SK-N-SH treated with all-trans-retinoic acid at 6 μM for 48 hours (cell line): ENCODE data around the gene ADAM8.

ENCODE experiments used
- ATAC-seq: fragments of 200-7000 bp; cut with Tn5 transposase; 3 replicates; pipeline ENCODE4 v1.9.1; 2020; ENCODE audit warnings: mild to moderate bottlenecking, moderate library complexity
- ARNTL ChIP-seq: fragments of 450-650 bp; formaldehyde crosslinking; IDR thresholded peaks from 2 replicates; pipeline ENCODE4 v1.5.0; 2020; ENCODE audit warnings: low read depth, mild to moderate bottlenecking, moderate library complexity, borderline replicate concordance
- BACH2 ChIP-seq: fragments of 250-450 bp; sonication (Bioruptor Pico); IDR thresholded peaks from 2 replicates; pipeline ENCODE4 v1.9.0; 2021; ENCODE audit warnings: mild to moderate bottlenecking, borderline replicate concordance
- CREB5 ChIP-seq: fragments of 250-450 bp; sonication (Bioruptor Pico); IDR thresholded peaks from 2 replicates; pipeline ENCODE4 v1.5.1; 2020; ENCODE audit warnings: low read depth, mild to moderate bottlenecking, moderate library complexity
- CSDC2 ChIP-seq: fragments of 250-450 bp; sonication (Bioruptor Pico); IDR thresholded peaks from 2 replicates; pipeline ENCODE4 v1.5.0; 2020; ENCODE audit warnings: mild to moderate bottlenecking, moderate library complexity
- ESRRG ChIP-seq: fragments of 250-450 bp; sonication (Bioruptor Pico); IDR thresholded peaks from 2 replicates; pipeline ENCODE4 v1.6.1; 2021; ENCODE audit warnings: mild to moderate bottlenecking
- GLIS3 ChIP-seq: fragments of 250-450 bp; sonication (Bioruptor Pico); IDR thresholded peaks from 2 replicates; pipeline ENCODE4 v1.5.0; 2020; ENCODE audit warnings: mild to moderate bottlenecking, moderate library complexity
- ISL1 ChIP-seq: fragments of 250-450 bp; sonication (Bioruptor Pico); IDR thresholded peaks from 2 replicates; pipeline ENCODE4 v2.1.2; 2022; ENCODE audit warnings: mild to moderate bottlenecking, moderate library complexity
- OSR1 ChIP-seq: fragments of 250-450 bp; sonication (Bioruptor Pico); IDR thresholded peaks from 2 replicates; pipeline ENCODE4 v1.8.0; 2022; ENCODE audit warnings: moderate library complexity, mild to moderate bottlenecking, inconsistent platforms
- PATZ1 ChIP-seq: fragments of 250-450 bp; sonication (Bioruptor Pico); IDR thresholded peaks from 2 replicates; pipeline ENCODE4 v1.8.0; 2020; ENCODE audit warnings: mild to moderate bottlenecking, moderate library complexity, borderline replicate concordance
- POU6F1 ChIP-seq: fragments of 250-450 bp; sonication (Bioruptor Pico); IDR thresholded peaks from 2 replicates; pipeline ENCODE4 v1.8.0; 2021; ENCODE audit warnings: low read depth, mild to moderate bottlenecking, moderate library complexity, borderline replicate concordance
- PPARA ChIP-seq: fragments of 250-450 bp; sonication (Bioruptor Pico); IDR thresholded peaks from 2 replicates; pipeline ENCODE4 v1.5.0; 2020; ENCODE audit warnings: mild to moderate bottlenecking, borderline replicate concordance
- RARB ChIP-seq: fragments of 250-450 bp; sonication (Bioruptor Pico); IDR thresholded peaks from 2 replicates; pipeline ENCODE4 v1.8.0; 2021; ENCODE audit warnings: mild to moderate bottlenecking, moderate library complexity
- SNAI2 ChIP-seq: fragments of 250-450 bp; sonication (Bioruptor Pico); IDR thresholded peaks from 2 replicates; pipeline ENCODE4 v1.5.0; 2020; ENCODE audit warnings: mild to moderate bottlenecking, moderate library complexity
- TCF4 ChIP-seq: fragments of 250-450 bp; sonication (Bioruptor Pico); IDR thresholded peaks from 2 replicates; pipeline ENCODE4 v1.8.0; 2021; ENCODE audit warnings: mild to moderate bottlenecking, moderate library complexity, borderline replicate concordance
- TOX ChIP-seq: fragments of 250-450 bp; sonication (Bioruptor Pico); IDR thresholded peaks from 2 replicates; pipeline ENCODE4 v1.8.0; 2021; ENCODE audit warnings: mild to moderate bottlenecking, moderate library complexity, borderline replicate concordance
- TSHZ2 ChIP-seq: fragments of 250-450 bp; sonication (Bioruptor Pico); IDR thresholded peaks from 2 replicates; pipeline ENCODE4 v1.5.0; 2020; ENCODE audit warnings: mild to moderate bottlenecking, moderate library complexity
- ZC3H10 ChIP-seq: fragments of 250-450 bp; sonication (Bioruptor Pico); IDR thresholded peaks from 2 replicates; pipeline ENCODE4 v1.5.1; 2021; ENCODE audit warnings: mild to moderate bottlenecking, moderate library complexity
- ZFP30 ChIP-seq: fragments of 450-650 bp; formaldehyde crosslinking; IDR thresholded peaks from 2 replicates; pipeline ENCODE4 v1.5.0; 2022; ENCODE audit warnings: mild to moderate bottlenecking, moderate library complexity
- ZNF565 ChIP-seq: fragments of 450-650 bp; formaldehyde crosslinking; conservative IDR thresholded peaks from 2 replicates; pipeline ENCODE4 v1.5.0; 2020; ENCODE audit warnings: low read depth, mild to moderate bottlenecking, moderate library complexity
- ZNF8 ChIP-seq: fragments of 450-650 bp; formaldehyde crosslinking; IDR thresholded peaks from 2 replicates; pipeline ENCODE4 v1.5.0; 2020; ENCODE audit warnings: mild to moderate bottlenecking, moderate library complexity
- TF ChIP-seq, protein P1 (sequence below): fragments of 250-450 bp; sonication (Bioruptor Pico); IDR thresholded peaks from 2 replicates; pipeline ENCODE4 v1.5.1; 2021; ENCODE audit warnings: mild to moderate bottlenecking, moderate library complexity

Gene ADAM8

DNA sequence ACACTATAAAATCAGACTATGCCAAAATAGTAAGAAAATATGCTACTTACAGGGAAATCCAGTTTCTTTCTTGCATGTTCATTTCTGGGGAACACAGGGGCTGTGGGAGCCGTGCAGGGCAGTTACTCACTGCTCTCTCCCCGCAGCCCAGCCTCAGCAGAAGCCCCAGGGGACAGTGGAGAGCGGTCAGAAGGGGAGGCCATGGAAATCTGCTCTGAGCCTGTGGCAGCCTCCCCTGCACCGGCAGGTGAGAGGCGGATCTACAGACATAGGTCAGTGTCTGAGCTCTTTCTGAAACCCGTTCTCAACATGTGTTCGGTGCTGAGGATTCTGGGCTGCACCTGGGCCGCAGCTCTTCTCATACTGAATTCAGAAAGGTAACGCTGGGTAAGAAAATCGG lies 34.9 kb upstream of the ADAM8 start:
- no peak for TF ChIP-seq SNAI2 (CRISPR knock-in tag)
- no peak for TF ChIP-seq CSDC2
- no peak for TF ChIP-seq ZFP30 (CRISPR knock-in tag)
- TF ChIP-seq ZNF8 (CRISPR knock-in tag): no peak
- no peak for TF ChIP-seq GLIS3 (CRISPR knock-in tag)
- TF ChIP-seq, all 23 proteins: peak for 0
- no peak for ATAC-seq

- TF ChIP-seq BACH2 (no peak), POU6F1 (CRISPR knock-in tag) (no peak), GLIS3 (CRISPR knock-in tag) (no peak), ISL1 (no peak), OSR1 (CRISPR knock-in tag) (no peak), RARB (CRISPR knock-in tag) (no peak), ZNF565 (CRISPR knock-in tag) (no peak), PPARA (CRISPR knock-in tag) (no peak), TSHZ2 (no peak), ESRRG (CRISPR knock-in tag) (no peak), CSDC2 (no peak), CREB5 (CRISPR knock-in tag) (no peak), ZC3H10 (CRISPR knock-in tag) (no peak), PATZ1 (CRISPR knock-in tag) (no peak), ZFP30 (CRISPR knock-in tag) (no peak), SNAI2 (CRISPR knock-in tag) (no peak), ARNTL (CRISPR knock-in tag) (no peak)
- TF ChIP-seq, protein P1, sequence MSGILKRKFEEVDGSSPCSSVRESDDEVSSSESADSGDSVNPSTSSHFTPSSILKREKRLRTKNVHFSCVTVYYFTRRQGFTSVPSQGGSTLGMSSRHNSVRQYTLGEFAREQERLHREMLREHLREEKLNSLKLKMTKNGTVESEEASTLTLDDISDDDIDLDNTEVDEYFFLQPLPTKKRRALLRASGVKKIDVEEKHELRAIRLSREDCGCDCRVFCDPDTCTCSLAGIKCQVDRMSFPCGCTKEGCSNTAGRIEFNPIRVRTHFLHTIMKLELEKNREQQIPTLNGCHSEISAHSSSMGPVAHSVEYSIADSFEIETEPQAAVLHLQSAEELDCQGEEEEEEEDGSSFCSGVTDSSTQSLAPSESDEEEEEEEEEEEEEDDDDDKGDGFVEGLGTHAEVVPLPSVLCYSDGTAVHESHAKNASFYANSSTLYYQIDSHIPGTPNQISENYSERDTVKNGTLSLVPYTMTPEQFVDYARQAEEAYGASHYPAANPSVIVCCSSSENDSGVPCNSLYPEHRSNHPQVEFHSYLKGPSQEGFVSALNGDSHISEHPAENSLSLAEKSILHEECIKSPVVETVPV (CRISPR knock-in tag): no peak
- ATAC-seq: no peak
Measured at GRCh38 chr10:133310789-133311188, 34.1 kb upstream of the ADAM8 start.

GRCh38 chr10:133310399-133310755 lies 33.7 kb upstream of the ADAM8 start:
- ATAC-seq: no peak
- no peak for TF ChIP-seq ESRRG (CRISPR knock-in tag)
- no peak for TF ChIP-seq ISL1
- no peak for TF ChIP-seq BACH2
- TF ChIP-seq TCF4 (CRISPR knock-in tag): no peak
- no peak for TF ChIP-seq ZNF8 (CRISPR knock-in tag)
- no peak for TF ChIP-seq ZC3H10 (CRISPR knock-in tag)
- no peak for TF ChIP-seq CREB5 (CRISPR knock-in tag)
- TF ChIP-seq TOX: no peak
- no peak for TF ChIP-seq ZNF565 (CRISPR knock-in tag)
- TF ChIP-seq OSR1 (CRISPR knock-in tag): no peak
- no peak for TF ChIP-seq ZFP30 (CRISPR knock-in tag)
- TF ChIP-seq ARNTL (CRISPR knock-in tag): no peak
- TF ChIP-seq PPARA (CRISPR knock-in tag): no peak
- no peak for TF ChIP-seq RARB (CRISPR knock-in tag)
- no peak for TF ChIP-seq PATZ1 (CRISPR knock-in tag)
- TF ChIP-seq, protein P1 (CRISPR knock-in tag): no peak
